Neural progenitor cell (in vitro differentiated cells): Measurements from ENCODE around the gene ING5.

Experiments used
- EZH2 ChIP-seq: fragments of 200-600 bp; sonication (generic); IDR thresholded peaks from 2 replicates; pipeline ENCODE4 v1.6.1; 2017; ENCODE audit warnings: antibody characterized with exemption, mild to moderate bottlenecking, moderate library complexity
- TF ChIP-seq, protein P1 (sequence below): fragments of 200-600 bp; sonication (generic); IDR thresholded peaks from 2 replicates; pipeline ENCODE4 v1.5.1; 2017; ENCODE audit warnings: antibody characterized with exemption, mild to moderate bottlenecking

DNA sequence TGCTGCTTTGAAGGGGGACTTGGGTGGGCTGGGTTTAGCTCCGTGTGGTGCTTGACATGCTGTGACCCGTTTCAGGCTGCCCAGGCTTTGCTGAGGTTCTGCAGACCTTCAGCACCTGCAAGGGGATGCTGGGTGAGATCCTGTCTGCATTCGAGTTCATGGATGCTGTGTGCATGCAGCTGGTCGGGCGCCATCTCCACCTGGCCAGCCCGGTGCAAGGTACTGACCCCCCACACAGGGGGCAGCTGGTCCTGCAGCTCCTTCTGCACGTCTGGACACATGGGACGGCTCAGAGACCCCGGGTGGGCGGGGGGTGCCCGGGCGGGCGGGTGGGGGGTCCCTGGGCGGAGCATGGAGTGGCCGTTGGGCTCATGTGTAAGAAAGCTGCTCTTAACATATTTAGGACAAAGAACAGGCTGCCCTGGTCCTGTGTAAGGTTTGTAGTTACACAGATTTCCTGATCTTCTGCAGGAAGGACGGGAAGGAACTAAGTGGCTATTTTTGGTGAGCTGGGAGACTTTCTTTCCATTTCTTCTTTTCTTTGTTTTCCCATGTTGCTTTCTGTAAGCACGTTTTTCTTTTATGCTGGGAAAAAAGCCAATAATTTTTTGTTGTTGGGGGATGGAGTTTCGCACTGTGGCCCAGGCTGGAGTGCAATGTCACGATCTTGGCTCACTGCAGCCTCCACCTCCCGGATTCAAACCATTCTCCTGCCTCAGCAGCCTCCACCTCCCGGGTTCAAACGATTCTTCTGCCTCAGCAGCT, 48.4 kb downstream of the ING5 start:
- TF ChIP-seq, protein P1, sequence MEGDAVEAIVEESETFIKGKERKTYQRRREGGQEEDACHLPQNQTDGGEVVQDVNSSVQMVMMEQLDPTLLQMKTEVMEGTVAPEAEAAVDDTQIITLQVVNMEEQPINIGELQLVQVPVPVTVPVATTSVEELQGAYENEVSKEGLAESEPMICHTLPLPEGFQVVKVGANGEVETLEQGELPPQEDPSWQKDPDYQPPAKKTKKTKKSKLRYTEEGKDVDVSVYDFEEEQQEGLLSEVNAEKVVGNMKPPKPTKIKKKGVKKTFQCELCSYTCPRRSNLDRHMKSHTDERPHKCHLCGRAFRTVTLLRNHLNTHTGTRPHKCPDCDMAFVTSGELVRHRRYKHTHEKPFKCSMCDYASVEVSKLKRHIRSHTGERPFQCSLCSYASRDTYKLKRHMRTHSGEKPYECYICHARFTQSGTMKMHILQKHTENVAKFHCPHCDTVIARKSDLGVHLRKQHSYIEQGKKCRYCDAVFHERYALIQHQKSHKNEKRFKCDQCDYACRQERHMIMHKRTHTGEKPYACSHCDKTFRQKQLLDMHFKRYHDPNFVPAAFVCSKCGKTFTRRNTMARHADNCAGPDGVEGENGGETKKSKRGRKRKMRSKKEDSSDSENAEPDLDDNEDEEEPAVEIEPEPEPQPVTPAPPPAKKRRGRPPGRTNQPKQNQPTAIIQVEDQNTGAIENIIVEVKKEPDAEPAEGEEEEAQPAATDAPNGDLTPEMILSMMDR, result no peak
- TF ChIP-seq EZH2, result no peak
